ENCODE data around the gene MTA1.

Gene MTA1

GRCh38 chr14:105445901-105446845, 26.5 kb downstream of the MTA1 start:
- no peak for DNase-seq (ENCODE audit: low spot score)

- no peak for DNase-seq (ENCODE audit: low spot score)
Measured at GRCh38 chr14:105446971-105447370, 27.3 kb downstream of the MTA1 start.

DNA sequence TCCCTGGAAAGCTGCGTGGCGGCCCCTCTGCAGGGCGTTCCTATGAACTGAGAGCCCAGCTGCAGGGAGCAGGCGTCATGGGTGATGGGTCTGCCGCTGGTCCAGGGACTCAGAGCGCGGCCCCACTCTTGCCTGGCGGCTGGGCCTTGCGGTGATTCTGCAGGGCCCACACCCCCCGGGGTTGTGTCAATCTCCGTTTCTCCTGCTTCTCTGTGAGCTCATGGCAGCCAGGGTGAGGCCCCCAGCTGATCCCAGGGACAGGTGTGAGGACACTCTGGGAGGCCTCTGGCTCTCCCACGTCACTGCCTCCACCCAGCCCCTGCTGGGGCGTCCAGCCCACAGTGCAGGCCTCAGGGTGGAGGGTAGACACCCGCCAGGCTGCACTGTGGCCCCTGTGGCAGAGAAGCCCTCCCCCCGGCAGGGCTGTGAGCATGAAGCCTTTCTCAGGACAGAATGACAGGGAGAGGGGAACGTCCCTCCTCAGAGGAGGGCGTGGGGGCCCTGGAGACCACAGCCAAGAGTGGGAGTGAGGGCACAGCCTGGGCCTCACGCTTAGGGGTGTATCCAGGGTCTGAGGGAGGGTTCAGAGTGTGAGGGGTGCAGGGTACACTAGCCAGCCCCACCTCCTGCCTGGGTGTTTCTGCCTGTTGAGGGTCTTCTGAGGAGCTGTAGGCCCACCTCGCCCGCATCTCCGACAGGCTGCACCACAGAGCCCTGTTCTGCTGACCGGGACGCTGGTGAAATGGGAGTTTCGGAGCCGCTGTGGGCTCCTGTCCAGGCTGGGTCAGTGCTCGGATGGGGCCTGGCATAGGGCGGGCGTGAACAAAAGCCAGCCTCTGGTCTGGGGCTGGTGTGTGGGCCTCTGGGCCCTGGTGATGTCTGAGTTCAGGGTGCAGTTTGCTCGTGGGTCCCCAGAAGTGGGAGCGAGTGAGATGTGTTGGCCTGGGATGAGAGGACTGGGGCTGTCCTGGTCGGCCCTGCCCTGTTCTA, 28.3 kb downstream of the MTA1 start:
- no peak for DNase-seq (ENCODE audit: low spot score)

GRCh38 chr14:105448706-105449111, 29.1 kb downstream of the MTA1 start:
- peak; percentile 57 for DNase-seq (ENCODE audit: low spot score)

DNA sequence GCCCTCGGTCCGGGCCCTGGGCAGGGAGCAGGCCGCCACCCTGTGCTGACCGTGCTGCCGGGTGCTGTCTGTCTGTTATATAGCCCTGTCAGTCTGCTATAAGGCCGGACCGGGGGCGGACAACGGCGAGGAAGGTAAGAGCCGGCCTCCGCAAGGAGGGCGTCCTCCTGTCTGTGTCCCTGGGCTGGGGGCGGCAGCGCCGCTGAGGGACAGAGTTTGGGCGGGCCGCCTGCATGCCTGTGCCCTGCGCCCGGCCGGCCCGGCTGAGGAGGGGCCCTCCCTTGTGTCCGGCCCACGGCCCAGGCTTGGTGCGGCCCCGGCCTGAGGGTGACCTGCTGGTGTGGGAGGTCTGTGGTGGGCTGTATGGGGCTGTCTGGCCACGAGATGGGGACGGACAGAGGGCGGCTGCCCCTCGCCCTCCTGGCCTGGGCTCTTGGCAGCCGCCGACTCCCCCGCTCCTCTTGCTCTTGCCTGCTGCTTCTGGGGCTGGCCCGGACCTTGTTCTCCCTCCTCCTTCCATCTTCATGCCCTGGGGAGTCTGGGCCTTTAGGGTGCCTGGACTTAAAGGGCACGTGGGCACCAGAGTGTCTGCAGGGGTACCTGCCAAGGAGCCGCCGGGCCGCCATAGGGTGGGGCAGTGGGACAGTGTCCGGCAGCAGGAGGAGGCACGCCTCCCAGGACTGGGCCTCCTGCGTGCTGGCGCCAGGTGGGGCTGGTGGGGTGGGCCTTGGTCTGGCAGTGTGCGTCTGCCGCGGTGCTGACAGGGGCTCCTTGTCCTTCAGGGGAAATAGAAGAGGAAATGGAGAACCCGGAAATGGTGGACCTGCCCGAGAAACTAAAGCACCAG, 29.9 kb downstream of the MTA1 start:
- DNase-seq (ENCODE audit: low spot score): no peak

GRCh38 chr14:105450123-105450505, 30.5 kb downstream of the MTA1 start:
- no peak for DNase-seq (ENCODE audit: low spot score)

DNA sequence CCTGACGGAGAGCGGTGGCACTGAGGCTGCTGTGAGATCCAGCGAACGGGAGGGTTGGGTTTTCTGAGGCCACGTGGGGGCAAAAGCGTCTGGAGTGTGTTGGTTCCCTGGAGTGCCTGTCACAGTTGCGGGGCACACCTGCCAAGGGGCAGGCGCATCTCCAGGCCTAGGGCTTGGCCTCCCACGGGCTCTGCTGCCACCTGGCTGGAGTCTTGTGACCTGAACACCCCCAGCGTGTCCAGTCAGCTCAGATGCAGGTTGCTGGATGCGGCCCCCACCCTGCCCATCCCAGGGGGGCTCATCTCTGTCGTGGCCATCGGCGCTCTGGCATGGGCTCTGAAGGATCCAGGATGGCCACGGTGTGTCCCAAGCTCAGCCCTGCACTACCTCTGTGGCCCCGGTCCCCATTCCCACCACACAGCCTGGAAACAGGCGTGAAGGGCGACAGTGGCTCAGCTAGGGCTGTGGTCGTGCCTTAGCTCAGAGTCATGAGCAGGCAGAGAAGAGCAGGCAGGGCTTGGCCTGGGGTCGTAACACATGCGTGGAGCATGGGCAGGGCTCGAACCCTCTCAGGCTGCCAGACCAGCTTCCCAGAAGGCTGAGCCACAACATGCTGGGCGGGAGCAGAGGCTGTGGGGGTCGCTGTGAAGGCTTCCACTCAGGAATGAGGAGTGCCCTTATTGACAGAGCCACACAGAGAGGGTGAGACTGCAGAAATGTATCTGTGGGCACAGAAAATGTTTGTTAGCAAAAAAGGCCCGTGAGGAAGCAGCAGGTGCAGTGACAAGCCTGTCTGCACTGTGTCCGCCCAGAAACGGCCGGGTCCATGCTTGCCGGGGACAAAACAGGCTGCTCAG, 31.5 kb downstream of the MTA1 start:
- DNase-seq (ENCODE audit: low spot score): no peak

DNA sequence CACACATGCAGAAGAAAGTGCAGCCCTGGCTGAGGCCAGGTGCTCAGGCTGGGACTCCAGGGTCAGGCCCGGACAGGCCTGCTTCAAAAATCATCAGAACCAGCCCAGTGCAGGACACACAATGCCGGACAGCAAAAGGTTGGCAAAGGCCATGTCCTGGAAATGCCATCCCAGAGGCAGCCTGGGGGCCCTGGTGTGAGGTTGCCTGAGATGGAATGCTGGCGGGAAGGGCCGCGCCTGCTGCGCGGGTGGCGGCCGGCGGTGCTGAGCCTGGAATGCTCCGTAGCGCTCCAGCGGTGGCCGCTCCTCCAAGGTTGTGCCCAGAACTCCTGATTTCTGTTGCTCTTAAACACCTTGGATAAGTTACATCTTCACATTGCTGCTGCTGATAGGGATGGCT, 33.3 kb downstream of the MTA1 start:
- DNase-seq (ENCODE audit: low spot score): no peak

GRCh38 chr14:105453847-105454246, 34.2 kb downstream of the MTA1 start:
- DNase-seq (ENCODE audit: low spot score): no peak

- no peak for DNase-seq (ENCODE audit: low spot score)
Measured at GRCh38 chr14:105455086-105455640, 35.5 kb downstream of the MTA1 start.

- DNase-seq (ENCODE audit: low spot score): no peak
Measured at GRCh38 chr14:105455766-105456660, 36.4 kb downstream of the MTA1 start.

DNA sequence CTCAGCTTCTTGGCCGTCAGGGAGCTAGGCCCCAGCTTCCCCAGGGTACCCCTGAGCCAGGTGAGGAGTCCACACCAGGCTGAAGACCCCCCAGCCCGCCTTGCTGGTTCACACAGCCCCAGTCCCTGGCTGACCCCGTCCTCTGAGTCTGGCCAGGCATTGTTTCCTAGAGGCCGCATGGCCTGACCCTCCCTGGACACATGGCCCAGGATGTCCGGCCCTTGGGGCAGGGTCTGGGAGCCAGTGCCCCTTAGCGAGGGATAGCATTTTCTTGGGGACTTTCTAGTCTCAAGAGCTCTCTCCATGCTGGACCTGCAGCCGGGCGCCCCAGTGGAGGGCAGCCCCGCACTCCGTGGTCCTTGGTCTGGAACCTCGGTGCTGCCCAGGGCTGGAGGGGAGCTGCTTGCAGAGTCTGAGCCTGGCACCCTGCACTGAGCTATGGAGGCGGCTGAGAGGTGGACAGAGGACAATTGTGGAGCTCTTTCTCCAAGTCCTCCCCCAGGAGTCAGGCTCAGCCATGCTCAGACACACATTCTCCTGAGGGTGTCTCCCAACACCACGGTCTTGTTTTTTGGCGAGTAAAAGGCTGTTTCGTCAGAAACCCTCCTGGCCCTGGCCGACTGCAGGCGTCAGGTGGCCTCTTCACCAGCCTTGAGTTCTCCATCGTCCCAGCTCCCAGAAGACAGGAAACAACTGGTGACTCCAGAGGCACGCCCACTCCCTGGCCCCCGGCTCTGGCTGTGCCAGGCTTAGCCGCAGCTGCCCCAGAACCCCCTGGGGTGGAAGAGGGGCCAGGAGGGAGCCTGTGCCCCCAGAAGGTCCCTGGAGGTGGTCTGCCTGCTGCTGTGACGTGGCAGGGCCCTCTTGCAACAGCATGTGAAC, 37.4 kb downstream of the MTA1 start:
- DNase-seq (ENCODE audit: low spot score): no peak

DNA sequence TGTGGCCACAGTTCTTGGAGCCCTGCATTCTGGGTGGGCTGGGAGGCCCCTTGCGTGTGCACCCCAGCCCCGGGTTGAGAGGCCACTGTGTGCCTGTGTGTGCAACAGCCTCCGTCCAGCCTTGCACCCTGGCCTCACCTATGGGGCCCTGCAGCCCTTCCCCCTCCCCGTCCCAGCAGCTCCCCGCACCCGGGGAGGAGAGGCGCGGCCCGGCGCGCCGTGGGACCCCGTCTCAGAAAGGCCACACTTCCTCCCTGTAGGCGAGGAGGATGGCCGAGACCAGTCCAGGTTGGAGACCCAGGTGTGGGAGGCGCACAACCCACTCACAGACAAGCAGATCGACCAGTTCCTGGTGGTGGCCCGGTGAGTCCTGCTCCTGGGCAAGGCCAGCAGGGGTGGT, 38.4 kb downstream of the MTA1 start:
- DNase-seq (ENCODE audit: low spot score): no peak

GRCh38 chr14:105458571-105458970, 38.9 kb downstream of the MTA1 start:
- DNase-seq (ENCODE audit: low spot score): no peak

DNA sequence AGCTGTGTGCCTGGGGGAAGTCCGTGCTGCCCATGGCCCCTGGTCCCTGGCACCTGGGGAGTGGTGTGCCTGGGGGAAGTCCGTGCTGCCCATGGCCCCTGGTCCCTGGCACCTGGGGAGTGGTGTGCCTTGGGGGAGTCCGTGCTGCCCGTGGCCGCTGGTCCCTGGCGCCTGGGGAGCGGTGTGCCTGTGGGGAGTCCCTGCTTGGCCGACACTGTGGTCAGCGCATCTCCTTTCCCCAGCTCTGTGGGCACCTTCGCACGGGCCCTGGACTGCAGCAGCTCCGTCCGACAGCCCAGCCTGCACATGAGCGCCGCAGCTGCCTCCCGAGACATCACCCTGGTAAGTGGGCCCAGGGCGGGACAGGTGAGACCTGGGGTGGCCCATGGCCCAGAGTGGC, 40.5 kb downstream of the MTA1 start:
- no peak for DNase-seq (ENCODE audit: low spot score)

DNA sequence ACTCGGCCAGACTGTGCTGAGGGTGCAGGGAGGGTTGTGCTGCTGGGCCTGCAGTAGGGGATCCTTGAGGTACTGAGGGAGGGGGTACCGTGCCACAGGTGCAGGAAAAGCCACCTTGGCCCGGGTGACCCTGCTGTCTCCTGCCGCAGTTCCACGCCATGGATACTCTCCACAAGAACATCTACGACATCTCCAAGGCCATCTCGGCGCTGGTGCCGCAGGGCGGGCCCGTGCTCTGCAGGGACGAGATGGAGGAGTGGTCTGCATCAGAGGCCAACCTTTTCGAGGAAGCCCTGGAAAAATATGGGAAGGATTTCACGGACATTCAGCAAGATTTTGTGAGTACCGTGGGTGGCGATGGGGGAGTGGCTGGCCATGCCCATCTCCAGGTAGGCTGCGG, 41.0 kb downstream of the MTA1 start:
- no peak for DNase-seq (ENCODE audit: low spot score)

GRCh38 chr14:105461903-105462302, 42.3 kb downstream of the MTA1 start:
- no peak for DNase-seq (ENCODE audit: low spot score)

- DNase-seq (ENCODE audit: low spot score): no peak
Measured at GRCh38 chr14:105464501-105464900, 44.9 kb downstream of the MTA1 start.

Measured in CD4-positive, alpha-beta T cell treated with Interleukin-6 at 100 ng/mL for 8 hours (primary cell).